Activated CD4-positive, alpha-beta T cell treated with anti-CD3 and anti-CD28 coated beads for 1 hour (primary cell): Measurements from ENCODE around the gene TEX12.

ENCODE experiments used
- DNase-seq: peaks from one replicate; pipeline ENCODE4 v3.0.0-alpha.2; 2020

Gene TEX12

DNA sequence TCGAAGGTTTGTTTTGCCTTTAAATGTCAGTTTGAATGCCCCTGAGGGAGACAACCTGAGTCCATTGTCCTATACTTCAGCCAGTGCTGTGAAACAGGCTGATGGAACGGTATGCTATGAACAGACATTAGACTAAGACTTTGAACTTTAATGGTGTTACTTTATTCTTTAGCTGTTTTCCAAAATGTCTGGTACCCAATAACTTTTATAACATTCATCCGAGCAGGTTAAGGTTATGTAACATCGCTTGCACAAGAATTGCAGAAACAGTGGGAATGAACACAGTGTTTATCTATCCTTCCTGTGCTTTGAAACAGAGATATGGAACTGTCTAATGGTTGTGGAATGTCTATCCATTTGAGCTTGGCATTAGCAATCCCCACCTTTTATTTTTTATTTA lies 46.6 kb downstream of the TEX12 start:
- no peak for DNase-seq

- no peak for DNase-seq
Observed at GRCh38 chr11:112215621-112216020, 48.4 kb downstream of the TEX12 start.

- DNase-seq, result no peak
Observed at GRCh38 chr11:112216561-112217105, 49.5 kb downstream of the TEX12 start.

DNA sequence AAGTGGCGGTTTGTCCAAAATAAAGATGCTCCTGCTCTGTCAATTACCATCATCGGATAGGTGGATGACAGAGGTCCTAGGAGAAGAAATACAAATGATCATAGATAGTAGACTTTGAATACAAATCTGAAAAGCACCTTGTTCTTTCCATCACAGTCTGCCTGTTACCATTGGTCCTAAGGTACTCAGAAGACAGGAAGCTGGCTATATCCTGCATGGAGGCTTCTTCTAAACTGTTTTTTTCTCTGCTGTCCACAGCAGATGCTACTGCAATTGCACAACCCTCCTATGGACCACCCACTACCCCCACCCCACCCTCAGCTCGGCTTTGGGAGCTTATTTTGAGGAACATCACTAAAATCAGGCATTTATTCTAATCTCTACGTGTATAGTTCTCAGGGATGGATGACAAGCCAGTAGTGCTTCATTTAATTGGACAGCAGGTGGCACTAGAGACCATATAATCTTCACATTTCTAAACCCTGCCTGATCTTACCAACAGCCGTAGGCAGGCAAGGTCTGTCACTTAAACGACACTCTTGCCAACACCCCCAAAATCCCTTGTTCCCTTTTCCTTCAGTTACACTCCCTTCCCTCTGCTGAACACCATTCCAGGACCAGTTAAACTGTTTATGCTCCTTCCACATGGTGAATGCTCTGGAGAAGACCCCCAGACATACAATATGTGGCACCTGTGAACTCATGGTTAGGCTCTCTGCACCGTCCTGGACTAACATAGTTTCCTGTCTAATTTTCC lies 52.5 kb downstream of the TEX12 start:
- DNase-seq, result no peak

GRCh38 chr11:112221274-112221835 lies 54.2 kb downstream of the TEX12 start:
- DNase-seq, result no peak
